Measurements from ENCODE around the gene KLHDC3. TPM values are rescaled to one million over a fixed set of nuclear protein-coding genes. Genes with fewer than 3 reads are reported as not detected.

Gene KLHDC3
- total RNA-seq, 1 donor from 2014 or later, result 67.4 TPM

DNA sequence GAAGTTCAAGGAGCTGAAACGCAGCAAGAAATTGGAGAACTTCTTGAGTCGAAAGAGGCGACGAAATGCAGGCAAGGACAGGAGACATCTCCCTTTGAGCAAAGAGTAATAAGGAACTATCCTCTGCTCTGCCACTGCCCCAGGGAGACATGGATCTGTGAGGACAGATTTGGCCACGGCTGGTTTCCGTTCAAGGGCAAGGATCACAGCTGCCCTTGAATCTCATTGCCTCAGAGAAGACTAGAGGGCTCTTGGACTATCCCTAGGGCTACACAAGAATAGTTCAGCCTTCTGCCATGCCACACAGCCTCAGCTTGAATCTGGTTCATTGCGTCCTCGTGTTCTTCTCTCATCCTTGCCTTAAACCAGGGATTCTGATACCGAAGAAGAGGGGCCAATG lies 15.1 kb downstream of the KLHDC3 start:
- H3K79me2 ChIP-seq (ENCODE audit: insufficient read depth, low read length), result peaks cover 14% of the 10 kb centered on the region
- Mint-ChIP-seq H3K4me1 (ENCODE audit: low read depth, unreplicated experiment) (peaks cover 3% of the 10 kb centered on the region), H3K9me3 (ENCODE audit: unreplicated experiment) (no peaks in the 10 kb centered on the region), H3K4me3 (ENCODE audit: unreplicated experiment) (no peak overlapping the region), H3K27me3 (ENCODE audit: low read depth, unreplicated experiment) (no peaks in the 10 kb centered on the region), H3K27ac (ENCODE audit: unreplicated experiment) (no peak overlapping the region), H3K36me3 (ENCODE audit: low read depth, unreplicated experiment) (peaks cover 19% of the 10 kb centered on the region)
- no peak overlapping the region for H2AFZ ChIP-seq (ENCODE audit: low read depth, low read length)
- H3K27ac ChIP-seq (ENCODE audit: low read depth, low read length), result no peak overlapping the region
- no peak overlapping the region for H3K9ac ChIP-seq (ENCODE audit: low read length)
- no peaks in the 10 kb centered on the region for H3K27me3 ChIP-seq (ENCODE audit: insufficient read depth, low read length)
- H3K9me3 ChIP-seq (ENCODE audit: insufficient read depth, low read depth, low read length), result no peaks in the 10 kb centered on the region
- H4K20me1 ChIP-seq (ENCODE audit: insufficient read depth, low read length), result peaks cover 44% of the 10 kb centered on the region
- TF ChIP-seq, protein P1, sequence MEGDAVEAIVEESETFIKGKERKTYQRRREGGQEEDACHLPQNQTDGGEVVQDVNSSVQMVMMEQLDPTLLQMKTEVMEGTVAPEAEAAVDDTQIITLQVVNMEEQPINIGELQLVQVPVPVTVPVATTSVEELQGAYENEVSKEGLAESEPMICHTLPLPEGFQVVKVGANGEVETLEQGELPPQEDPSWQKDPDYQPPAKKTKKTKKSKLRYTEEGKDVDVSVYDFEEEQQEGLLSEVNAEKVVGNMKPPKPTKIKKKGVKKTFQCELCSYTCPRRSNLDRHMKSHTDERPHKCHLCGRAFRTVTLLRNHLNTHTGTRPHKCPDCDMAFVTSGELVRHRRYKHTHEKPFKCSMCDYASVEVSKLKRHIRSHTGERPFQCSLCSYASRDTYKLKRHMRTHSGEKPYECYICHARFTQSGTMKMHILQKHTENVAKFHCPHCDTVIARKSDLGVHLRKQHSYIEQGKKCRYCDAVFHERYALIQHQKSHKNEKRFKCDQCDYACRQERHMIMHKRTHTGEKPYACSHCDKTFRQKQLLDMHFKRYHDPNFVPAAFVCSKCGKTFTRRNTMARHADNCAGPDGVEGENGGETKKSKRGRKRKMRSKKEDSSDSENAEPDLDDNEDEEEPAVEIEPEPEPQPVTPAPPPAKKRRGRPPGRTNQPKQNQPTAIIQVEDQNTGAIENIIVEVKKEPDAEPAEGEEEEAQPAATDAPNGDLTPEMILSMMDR (IDR thresholded peaks at IDR 0.05; ENCODE audit: insufficient read depth, low read depth, low read length), result no peak
- TF ChIP-seq EZH2 (IDR thresholded peaks at IDR 0.05; ENCODE audit: insufficient read depth, low read length), result no peak
- H3K4me2 ChIP-seq (ENCODE audit: low read length), result no peak overlapping the region
- H3K4me1 ChIP-seq (ENCODE audit: insufficient read depth, low read length), result no peaks in the 10 kb centered on the region
- no peak overlapping the region for H3K4me3 ChIP-seq (ENCODE audit: insufficient read depth, low read depth, low read length)
- peaks cover 51% of the 10 kb centered on the region for H3K36me3 ChIP-seq (ENCODE audit: insufficient read depth, low read length)
- no peak for DNase-seq (ENCODE audit: low read depth)
- FAIRE-seq, result no peak

- Histone ChIP-seq H3K27me3 (ENCODE audit: insufficient read depth, low read length) (no peaks in the 10 kb centered on the region), H3K27ac (ENCODE audit: low read depth, low read length) (no peak overlapping the region), H4K20me1 (ENCODE audit: insufficient read depth, low read length) (peaks cover 34% of the 10 kb centered on the region), H3K4me1 (ENCODE audit: insufficient read depth, low read length) (no peaks in the 10 kb centered on the region), H3K4me3 (ENCODE audit: insufficient read depth, low read depth, low read length) (no peak overlapping the region), H3K36me3 (ENCODE audit: insufficient read depth, low read length) (peaks cover 32% of the 10 kb centered on the region), H2AFZ (ENCODE audit: low read depth, low read length) (no peak overlapping the region), H3K9ac (ENCODE audit: low read length) (no peak overlapping the region), H3K9me3 (ENCODE audit: insufficient read depth, low read depth, low read length) (no peaks in the 10 kb centered on the region), H3K79me2 (ENCODE audit: insufficient read depth, low read length) (peaks cover 5% of the 10 kb centered on the region), H3K4me2 (ENCODE audit: low read length) (no peak overlapping the region)
- H3K9me3 Mint-ChIP-seq (ENCODE audit: unreplicated experiment), result no peaks in the 10 kb centered on the region
- peaks cover 19% of the 10 kb centered on the region for H3K36me3 Mint-ChIP-seq (ENCODE audit: low read depth, unreplicated experiment)
- FAIRE-seq, result no peak
- no peaks in the 10 kb centered on the region for H3K27me3 Mint-ChIP-seq (ENCODE audit: low read depth, unreplicated experiment)
- DNase-seq (ENCODE audit: low read depth), result no peak
- H3K4me1 Mint-ChIP-seq (ENCODE audit: low read depth, unreplicated experiment), result no peaks in the 10 kb centered on the region
- H3K4me3 Mint-ChIP-seq (ENCODE audit: unreplicated experiment), result no peak overlapping the region
- no peak for TF ChIP-seq EZH2 (IDR thresholded peaks at IDR 0.05; ENCODE audit: insufficient read depth, low read length)
- TF ChIP-seq, protein P1 (IDR thresholded peaks at IDR 0.05; ENCODE audit: insufficient read depth, low read depth, low read length), result no peak
- no peak overlapping the region for H3K27ac Mint-ChIP-seq (ENCODE audit: unreplicated experiment)
Measured at GRCh38 chr6:43032326-43032725, 18.3 kb downstream of the KLHDC3 start.

DNA sequence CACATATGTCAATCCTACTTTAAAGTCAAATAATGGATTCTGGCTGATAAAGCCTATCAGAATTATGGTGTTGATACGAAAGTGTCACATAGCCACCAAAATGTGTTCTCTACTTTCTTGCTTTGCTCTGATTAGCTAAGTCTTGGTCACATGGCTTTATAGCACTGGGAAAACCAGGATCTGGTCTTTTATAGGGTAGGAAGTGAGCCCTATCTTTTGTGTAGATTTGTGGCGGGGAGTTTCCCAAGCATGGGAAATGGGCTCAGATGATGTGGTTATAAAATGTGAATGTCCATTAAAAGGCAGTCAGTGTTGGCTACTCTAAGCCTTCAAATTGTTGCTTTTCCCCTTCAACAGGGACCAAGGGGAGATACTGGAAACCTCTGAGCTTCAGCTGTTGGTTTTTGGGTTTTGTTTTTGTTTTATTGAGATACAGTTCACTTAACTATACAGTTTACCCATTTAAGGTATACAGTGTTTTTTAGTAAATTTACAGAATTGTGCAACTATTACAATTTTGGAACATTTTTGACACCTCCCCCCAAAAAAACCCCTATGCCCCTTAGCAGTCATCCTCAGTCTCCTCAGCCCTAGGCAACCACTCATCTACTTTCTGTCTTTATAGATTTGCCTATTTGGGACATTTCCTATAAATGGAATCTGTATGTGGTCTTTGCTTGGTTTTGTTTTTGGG lies 19.6 kb downstream of the KLHDC3 start:
- H3K9me3 ChIP-seq (ENCODE audit: insufficient read depth, low read depth, low read length), result no peaks in the 10 kb centered on the region
- H3K79me2 ChIP-seq (ENCODE audit: insufficient read depth, low read length), result peaks cover 5% of the 10 kb centered on the region
- no peak overlapping the region for H3K4me3 ChIP-seq (ENCODE audit: insufficient read depth, low read depth, low read length)
- H3K4me2 ChIP-seq (ENCODE audit: low read length), result no peak overlapping the region
- Mint-ChIP-seq H3K36me3 (ENCODE audit: low read depth, unreplicated experiment) (peaks cover 23% of the 10 kb centered on the region), H3K4me1 (ENCODE audit: low read depth, unreplicated experiment) (no peaks in the 10 kb centered on the region), H3K9me3 (ENCODE audit: unreplicated experiment) (no peaks in the 10 kb centered on the region), H3K27ac (ENCODE audit: unreplicated experiment) (no peak overlapping the region), H3K27me3 (ENCODE audit: low read depth, unreplicated experiment) (no peaks in the 10 kb centered on the region), H3K4me3 (ENCODE audit: unreplicated experiment) (no peak overlapping the region)
- no peak overlapping the region for H3K27ac ChIP-seq (ENCODE audit: low read depth, low read length)
- H3K27me3 ChIP-seq (ENCODE audit: insufficient read depth, low read length), result no peaks in the 10 kb centered on the region
- TF ChIP-seq EZH2 (IDR thresholded peaks at IDR 0.05; ENCODE audit: insufficient read depth, low read length), result no peak
- TF ChIP-seq, protein P1 (IDR thresholded peaks at IDR 0.05; ENCODE audit: insufficient read depth, low read depth, low read length), result no peak
- peaks cover 27% of the 10 kb centered on the region for H3K36me3 ChIP-seq (ENCODE audit: insufficient read depth, low read length)
- DNase-seq (ENCODE audit: low read depth) (no peak), FAIRE-seq (no peak)
- H2AFZ ChIP-seq (ENCODE audit: low read depth, low read length), result no peak overlapping the region
- peaks cover 29% of the 10 kb centered on the region for H4K20me1 ChIP-seq (ENCODE audit: insufficient read depth, low read length)
- H3K4me1 ChIP-seq (ENCODE audit: insufficient read depth, low read length), result no peaks in the 10 kb centered on the region
- no peak overlapping the region for H3K9ac ChIP-seq (ENCODE audit: low read length)

Measured in astrocyte (in vitro differentiated cells and primary cell).